Measurements from ENCODE around the gene RIN3.

DNA sequence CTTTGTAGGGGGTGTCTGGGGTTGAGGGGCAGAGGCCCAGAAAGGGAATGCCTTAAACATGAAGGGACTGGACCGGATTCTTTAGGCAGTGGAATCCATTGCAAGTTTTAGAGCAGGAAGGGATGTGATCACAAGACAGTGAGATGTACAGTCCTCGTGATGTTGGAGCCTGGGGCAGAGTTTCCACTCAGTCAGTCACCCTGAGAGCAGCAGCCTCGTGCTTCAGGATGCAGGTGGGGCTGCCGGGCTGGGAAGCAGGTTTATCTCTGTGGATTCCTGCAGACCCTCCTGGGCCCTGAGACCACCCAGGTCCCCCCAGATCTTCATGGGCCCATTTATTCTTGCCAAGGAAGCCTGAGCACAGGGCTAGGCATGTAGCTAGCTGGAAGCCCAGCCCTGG is 38.5 kb downstream of the RIN3 start:
- no peak for TF ChIP-seq POLR2A (IDR thresholded peaks at IDR 0.05)
- TF ChIP-seq, protein P1, sequence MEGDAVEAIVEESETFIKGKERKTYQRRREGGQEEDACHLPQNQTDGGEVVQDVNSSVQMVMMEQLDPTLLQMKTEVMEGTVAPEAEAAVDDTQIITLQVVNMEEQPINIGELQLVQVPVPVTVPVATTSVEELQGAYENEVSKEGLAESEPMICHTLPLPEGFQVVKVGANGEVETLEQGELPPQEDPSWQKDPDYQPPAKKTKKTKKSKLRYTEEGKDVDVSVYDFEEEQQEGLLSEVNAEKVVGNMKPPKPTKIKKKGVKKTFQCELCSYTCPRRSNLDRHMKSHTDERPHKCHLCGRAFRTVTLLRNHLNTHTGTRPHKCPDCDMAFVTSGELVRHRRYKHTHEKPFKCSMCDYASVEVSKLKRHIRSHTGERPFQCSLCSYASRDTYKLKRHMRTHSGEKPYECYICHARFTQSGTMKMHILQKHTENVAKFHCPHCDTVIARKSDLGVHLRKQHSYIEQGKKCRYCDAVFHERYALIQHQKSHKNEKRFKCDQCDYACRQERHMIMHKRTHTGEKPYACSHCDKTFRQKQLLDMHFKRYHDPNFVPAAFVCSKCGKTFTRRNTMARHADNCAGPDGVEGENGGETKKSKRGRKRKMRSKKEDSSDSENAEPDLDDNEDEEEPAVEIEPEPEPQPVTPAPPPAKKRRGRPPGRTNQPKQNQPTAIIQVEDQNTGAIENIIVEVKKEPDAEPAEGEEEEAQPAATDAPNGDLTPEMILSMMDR (IDR thresholded peaks at IDR 0.05) = no peak
